Epithelial cell of prostate (primary cell): ENCODE measurements around the gene NUDT3.

Experiments
- DNase-seq: peaks from one replicate; pipeline ENCODE4 v3.0.0-alpha.2; 2011; ENCODE audit warnings: low read depth, low spot score
- H3K27ac ChIP-seq: fragments of 450-650 bp; 2 replicates; pipeline ENCODE4 v1.5.1; 2017; ENCODE audit warnings: mild to moderate bottlenecking

NUDT3 gene

DNA sequence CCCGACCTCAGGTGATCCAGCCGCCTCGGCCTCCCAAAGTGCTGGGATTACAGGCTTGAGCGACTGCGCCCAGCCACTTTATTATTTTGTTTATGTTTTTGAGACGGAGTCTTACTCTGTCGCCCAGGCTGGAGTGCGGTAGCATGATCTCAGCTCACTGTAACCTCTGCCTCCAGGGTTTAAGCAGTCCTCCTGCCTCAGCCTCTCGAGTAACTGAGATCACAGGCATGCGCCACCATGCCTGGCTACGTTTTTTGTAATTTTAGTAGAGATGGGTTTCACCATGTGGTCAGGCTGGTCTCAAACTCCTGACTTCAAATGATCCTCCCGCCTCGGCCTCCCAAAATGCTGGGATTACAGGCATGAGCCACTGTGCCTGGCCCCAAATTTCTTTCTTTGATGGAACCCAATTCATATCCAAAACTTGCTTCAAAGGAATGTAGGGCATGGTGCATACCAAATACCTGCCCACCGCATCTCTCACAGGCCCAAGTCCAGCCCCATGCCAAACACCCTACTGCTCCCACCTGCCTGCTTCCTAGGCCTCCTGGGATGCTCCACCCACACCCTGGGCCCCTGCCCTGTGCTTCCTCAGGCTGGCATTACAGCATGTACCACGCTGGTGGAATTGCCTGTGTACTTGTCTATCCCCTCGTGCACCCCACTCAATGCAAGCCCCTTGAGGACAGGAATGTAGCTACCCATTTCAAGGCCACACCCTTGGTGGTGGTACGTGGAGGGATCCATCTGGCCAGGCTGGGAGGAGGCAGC is 160.7 kb downstream of the NUDT3 start:
- no peak overlapping the region for H3K27ac ChIP-seq
- DNase-seq: no peak

DNA sequence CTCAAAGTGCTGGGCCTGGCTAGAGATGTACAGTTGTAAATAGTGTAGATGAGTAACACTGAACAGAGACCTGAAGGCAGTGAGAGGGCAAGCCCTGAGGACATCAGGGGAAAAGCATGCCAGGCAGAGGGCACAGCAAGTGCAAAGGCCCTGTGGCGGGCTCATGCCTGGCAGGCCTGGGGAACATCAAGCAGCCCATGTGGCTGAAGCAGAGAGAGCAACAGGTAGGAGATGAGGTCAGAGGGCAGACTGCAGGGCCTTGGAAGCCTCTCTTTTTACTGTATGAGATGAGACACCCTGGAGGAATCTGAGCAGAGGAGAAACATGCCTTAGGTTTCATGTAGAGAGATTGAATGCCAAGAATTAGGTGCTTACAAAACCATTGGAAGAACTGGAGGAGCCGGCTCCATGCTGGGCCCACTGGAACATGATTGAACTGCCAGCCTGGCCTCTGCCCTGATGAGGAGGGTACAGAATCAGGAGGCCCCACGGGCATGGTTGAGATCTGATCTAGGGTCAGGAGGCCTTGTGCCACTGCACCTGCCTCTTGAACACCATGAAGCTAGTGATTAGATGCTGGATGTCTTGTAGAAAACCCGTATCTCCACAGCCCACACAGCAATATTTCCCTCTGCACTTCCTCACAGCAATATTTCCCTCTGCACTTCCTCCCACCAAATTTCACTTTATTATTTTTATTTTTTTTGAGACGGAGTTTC is 161.7 kb downstream of the NUDT3 start:
- no peak for DNase-seq
- peak overlapping the region; percentile 72 for H3K27ac ChIP-seq

DNA sequence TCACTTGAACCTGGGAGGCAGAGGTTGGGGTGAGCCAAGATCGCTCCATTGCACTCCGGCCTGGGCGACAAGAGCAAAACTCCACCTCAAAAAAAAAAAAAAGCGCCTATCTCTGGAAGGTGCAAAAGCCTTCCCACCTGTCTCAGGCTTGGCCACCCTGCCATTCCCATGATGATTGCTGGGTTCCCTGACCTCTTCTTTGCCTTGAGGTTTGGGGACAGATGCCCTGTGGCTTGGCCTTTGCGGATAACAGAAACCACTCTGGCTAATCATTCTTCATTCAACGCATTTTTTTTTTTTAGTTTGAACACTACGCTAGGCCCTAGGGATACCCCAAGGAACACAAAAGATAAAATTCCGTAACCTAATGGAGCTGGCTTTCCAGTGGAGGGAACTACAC is 162.6 kb downstream of the NUDT3 start:
- no peak for DNase-seq
- peak overlapping the region; percentile 72 for H3K27ac ChIP-seq
